ENCODE data around the gene PHC1. TPM values are rescaled to one million over a fixed set of nuclear protein-coding genes. Genes with fewer than 3 reads are reported as not detected.
"Not testable (repeated sequence)": the region's sequence is repeated elsewhere in the genome, so short reads cannot be mapped to it uniquely, and the experiment has no call there.

PHC1 gene
- total and polyA plus RNA-seq, 2 donors (not counting 1 experiment from before 2014, with no cell fraction given) = 64.2 to 86.9 TPM

DNA sequence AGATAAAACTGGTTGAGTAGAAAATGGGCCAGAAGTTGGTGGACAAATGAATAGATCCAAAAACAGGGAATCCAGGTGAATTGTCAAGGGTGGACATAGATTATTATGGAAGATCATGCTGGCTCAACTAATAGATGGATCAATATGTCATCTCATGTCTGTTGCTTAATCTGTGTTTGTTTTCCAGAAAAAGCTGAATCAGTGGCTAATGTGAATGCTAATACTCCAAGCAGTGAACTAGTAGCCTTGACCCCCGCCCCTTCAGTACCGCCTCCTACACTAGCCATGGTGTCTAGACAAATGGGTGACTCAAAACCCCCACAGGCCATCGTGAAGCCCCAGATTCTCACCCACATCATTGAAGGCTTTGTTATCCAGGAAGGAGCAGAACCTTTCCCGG, 19.8 kb downstream of the PHC1 start:
- H3K9me3 Mint-ChIP-seq (ENCODE audit: insufficient read depth); H4K20me1 ChIP-seq (ENCODE audit: control insufficient read depth, insufficient read depth, low read length, poor library complexity, severe bottlenecking); H3K4me3 Mint-ChIP-seq; H3K9me3 ChIP-seq (ENCODE audit: control extremely low read depth in 1 of 3, control insufficient read depth in 2 of 3, insufficient read depth in 1 of 3, low read length in 2 of 3); H3K4me3 ChIP-seq (ENCODE audit: control extremely low read depth in 1 of 5, extremely low read depth in 1 of 5, insufficient read depth in 1 of 5, low read depth in 2 of 5, low read length in 4 of 5); H3K79me2 ChIP-seq (ENCODE audit: control insufficient read depth, insufficient read depth, low read length); H3K4me2 ChIP-seq (replicated peaks; ENCODE audit: low read depth, low read length, poor library complexity, severe bottlenecking); POLR2A ChIA-PET; DNase-seq; H3K27me3 Mint-ChIP-seq; ATAC-seq (ENCODE audit: low read depth); H3K27ac Mint-ChIP-seq; H3K4me1 ChIP-seq (ENCODE audit: control insufficient read depth in 2 of 2, insufficient read depth in 2 of 2, low read length in 2 of 2); H3K4me1 Mint-ChIP-seq; CTCF ChIA-PET; H2AFZ ChIP-seq (ENCODE audit: insufficient read depth, low read depth, low read length, poor library complexity, severe bottlenecking); H3K27me3 ChIP-seq (replicated peaks in 1 of 4; ENCODE audit: control extremely low read depth in 1 of 4, control insufficient read depth in 3 of 4, insufficient read depth in 4 of 4, low read length in 3 of 4); intact Hi-C loops (cut with micrococcal nuclease); H3K27ac ChIP-seq (ENCODE audit: low read length in 2 of 2); H3K9ac ChIP-seq (ENCODE audit: low read length): not testable (repeated sequence)
- H3K36me3 ChIP-seq (replicated peaks in 1 of 2; ENCODE audit: control extremely low read depth in 1 of 2, control insufficient read depth in 1 of 2, extremely low read depth in 1 of 2, insufficient read depth in 2 of 2, low read length in 1 of 2) = peaks cover 12 to 36% of the 10 kb centered on the region in 2 experiments
- no CpG with 5 or more reads among the region's 4 CpGs for WGBS (ENCODE audit: insufficient coverage)

- ATAC-seq (ENCODE audit: low read depth) (no peak), DNase-seq (no peak)
- Mint-ChIP-seq H3K4me3 (no peak overlapping the region), H3K27me3 (no peaks in the 10 kb centered on the region), H3K27ac (no peak overlapping the region), H3K9me3 (ENCODE audit: insufficient read depth) (no peaks in the 10 kb centered on the region), H3K4me1 (no peaks in the 10 kb centered on the region)
- Histone ChIP-seq H4K20me1 (ENCODE audit: control insufficient read depth, insufficient read depth, low read length, poor library complexity, severe bottlenecking) (no peaks in the 10 kb centered on the region), H3K36me3 (replicated peaks in 1 of 2; ENCODE audit: control extremely low read depth in 1 of 2, control insufficient read depth in 1 of 2, extremely low read depth in 1 of 2, insufficient read depth in 2 of 2, low read length in 1 of 2) (peaks cover 5 to 37% of the 10 kb centered on the region in 2 experiments), H3K27me3 (replicated peaks in 1 of 4; ENCODE audit: control extremely low read depth in 1 of 4, control insufficient read depth in 3 of 4, insufficient read depth in 4 of 4, low read length in 3 of 4) (no peaks in the 10 kb centered on the region), H3K9me3 (ENCODE audit: control extremely low read depth in 1 of 3, control insufficient read depth in 2 of 3, insufficient read depth in 1 of 3, low read length in 2 of 3) (no peaks in the 10 kb centered on the region), H3K4me1 (ENCODE audit: control insufficient read depth in 2 of 2, insufficient read depth in 2 of 2, low read length in 2 of 2) (no peaks in the 10 kb centered on the region), H3K9ac (ENCODE audit: low read length) (no peak overlapping the region), H3K4me2 (replicated peaks; ENCODE audit: low read depth, low read length, poor library complexity, severe bottlenecking) (no peak overlapping the region), H3K27ac (ENCODE audit: low read length in 2 of 2) (no peak overlapping the region), H3K4me3 (ENCODE audit: control extremely low read depth in 1 of 5, extremely low read depth in 1 of 5, insufficient read depth in 1 of 5, low read depth in 2 of 5, low read length in 4 of 5) (no peak overlapping the region), H3K79me2 (ENCODE audit: control insufficient read depth, insufficient read depth, low read length) (no peaks in the 10 kb centered on the region), H2AFZ (ENCODE audit: insufficient read depth, low read depth, low read length, poor library complexity, severe bottlenecking) (no peak overlapping the region)
- CTCF ChIA-PET = interaction anchor here (1.5 kb wide), 1 partner anchor 13 kb away, joined by 3 read pairs; the partner anchor contains the start of gene M6PR
- intact Hi-C loops (cut with micrococcal nuclease) = no loop called here
- 93% methylated on average over 6 of the region's 7 CpGs for WGBS (ENCODE audit: insufficient coverage)
- POLR2A ChIA-PET = no interaction called here
- TF ChIP-seq EZH2 (IDR thresholded peaks at IDR 0.05; ENCODE audit: borderline replicate concordance, insufficient read depth, low read depth, low read length, poor library complexity, severe bottlenecking) (no peak), CTCF (IDR thresholded peaks at IDR 0.05) (no peak)
Observed at GRCh38 chr12:8936735-8937134, 22.4 kb downstream of the PHC1 start.

DNA sequence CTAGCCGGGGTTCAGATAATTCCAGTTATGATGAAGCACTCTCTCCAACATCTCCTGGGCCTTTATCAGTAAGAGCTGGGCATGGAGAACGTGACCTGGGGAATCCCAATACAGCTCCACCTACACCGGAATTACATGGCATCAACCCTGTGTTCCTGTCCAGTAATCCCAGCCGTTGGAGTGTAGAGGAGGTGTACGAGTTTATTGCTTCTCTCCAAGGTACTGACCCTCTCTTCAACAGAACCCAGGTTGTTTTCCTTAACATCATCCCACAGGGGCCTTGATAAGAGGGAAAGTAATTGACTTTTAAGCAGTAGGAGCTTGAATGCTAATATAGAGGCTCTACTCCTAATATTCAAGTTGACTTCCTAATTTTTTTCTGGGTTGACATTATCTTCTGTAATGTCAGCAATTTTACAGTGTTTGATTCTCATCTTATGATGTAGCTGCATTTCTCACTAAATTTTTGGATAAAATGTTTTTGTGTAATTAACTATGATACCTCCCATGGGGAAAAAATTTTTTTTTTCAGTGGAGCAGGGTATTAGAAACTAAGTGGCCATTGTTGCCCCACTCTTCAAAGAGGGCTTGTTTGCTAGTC, 23.6 kb downstream of the PHC1 start:
- CTCF ChIA-PET = interaction anchor here (0.7 kb wide), 1 partner anchor 48 kb away, joined by 5 read pairs; no protein-coding TSS in a partner anchor
- H3K4me1 ChIP-seq (ENCODE audit: control insufficient read depth in 2 of 2, insufficient read depth in 2 of 2, low read length in 2 of 2); ATAC-seq (ENCODE audit: low read depth); H3K4me3 Mint-ChIP-seq; H3K27ac ChIP-seq (ENCODE audit: low read length in 2 of 2); H4K20me1 ChIP-seq (ENCODE audit: control insufficient read depth, insufficient read depth, low read length, poor library complexity, severe bottlenecking); H2AFZ ChIP-seq (ENCODE audit: insufficient read depth, low read depth, low read length, poor library complexity, severe bottlenecking); H3K4me1 Mint-ChIP-seq; H3K9me3 Mint-ChIP-seq (ENCODE audit: insufficient read depth); H3K4me2 ChIP-seq (replicated peaks; ENCODE audit: low read depth, low read length, poor library complexity, severe bottlenecking); H3K9me3 ChIP-seq (ENCODE audit: control extremely low read depth in 1 of 3, control insufficient read depth in 2 of 3, insufficient read depth in 1 of 3, low read length in 2 of 3); H3K27me3 Mint-ChIP-seq; H3K9ac ChIP-seq (ENCODE audit: low read length); H3K79me2 ChIP-seq (ENCODE audit: control insufficient read depth, insufficient read depth, low read length); H3K4me3 ChIP-seq (ENCODE audit: control extremely low read depth in 1 of 5, extremely low read depth in 1 of 5, insufficient read depth in 1 of 5, low read depth in 2 of 5, low read length in 4 of 5); DNase-seq; H3K27ac Mint-ChIP-seq; intact Hi-C loops (cut with micrococcal nuclease); H3K27me3 ChIP-seq (replicated peaks in 1 of 4; ENCODE audit: control extremely low read depth in 1 of 4, control insufficient read depth in 3 of 4, insufficient read depth in 4 of 4, low read length in 3 of 4): not testable (repeated sequence)
- WGBS (ENCODE audit: insufficient coverage) = no CpG with 5 or more reads among the region's 5 CpGs
- peaks cover 5 to 48% of the 10 kb centered on the region in 2 experiments for H3K36me3 ChIP-seq (replicated peaks in 1 of 2; ENCODE audit: control extremely low read depth in 1 of 2, control insufficient read depth in 1 of 2, extremely low read depth in 1 of 2, insufficient read depth in 2 of 2, low read length in 1 of 2)
- POLR2A ChIA-PET = interaction anchor here (0.7 kb wide), 1 partner anchor 11 kb away, joined by 4 read pairs; the partner anchor contains the start of gene M6PR

Data from B cell (primary cell).